UCSD-AML1 (cell line): ENCODE results near the gene GPR84.

Experiments
- DNase-seq: peaks from one replicate; lab custom pipeline; 2025; ENCODE audit not compliant: unreplicated experiment; lab: John Stamatoyannopoulos, UW

GPR84 gene

DNA sequence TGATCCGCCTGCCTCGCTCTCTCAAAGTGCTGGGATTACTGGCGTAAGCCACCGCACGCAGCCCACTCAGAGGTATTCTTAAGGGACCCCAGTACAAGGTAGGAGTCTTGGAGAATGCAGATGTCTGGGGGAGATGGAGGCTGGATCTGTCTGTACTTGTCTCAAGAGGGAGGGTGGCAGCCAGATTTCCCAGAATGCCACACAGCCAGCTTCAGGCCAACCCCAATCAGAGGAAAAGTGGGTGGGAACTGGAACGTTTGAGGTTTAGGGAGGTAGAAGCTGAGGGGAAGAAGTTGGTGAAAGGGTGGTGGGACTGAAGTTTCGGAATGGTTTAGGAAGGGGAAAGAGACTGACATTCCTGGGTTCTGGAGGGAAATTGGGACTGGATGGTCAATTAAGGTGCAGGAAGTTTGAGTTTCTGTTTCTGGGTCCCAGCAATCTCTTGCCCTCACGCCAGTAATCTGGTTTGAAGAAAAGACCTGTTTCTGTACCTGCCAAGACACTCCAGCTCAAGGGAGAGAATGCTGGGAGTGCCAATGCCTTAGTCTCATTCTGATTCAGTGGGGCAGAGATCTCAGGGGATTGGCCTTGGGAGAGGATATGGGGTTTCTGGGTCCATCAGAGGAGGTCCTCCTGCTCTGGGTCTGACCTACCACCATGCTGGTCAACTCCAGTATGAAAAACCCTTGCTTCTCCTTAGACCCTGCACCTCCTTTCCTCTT is 28.4 kb upstream of the GPR84 start:
- DNase-seq: no peak

DNA sequence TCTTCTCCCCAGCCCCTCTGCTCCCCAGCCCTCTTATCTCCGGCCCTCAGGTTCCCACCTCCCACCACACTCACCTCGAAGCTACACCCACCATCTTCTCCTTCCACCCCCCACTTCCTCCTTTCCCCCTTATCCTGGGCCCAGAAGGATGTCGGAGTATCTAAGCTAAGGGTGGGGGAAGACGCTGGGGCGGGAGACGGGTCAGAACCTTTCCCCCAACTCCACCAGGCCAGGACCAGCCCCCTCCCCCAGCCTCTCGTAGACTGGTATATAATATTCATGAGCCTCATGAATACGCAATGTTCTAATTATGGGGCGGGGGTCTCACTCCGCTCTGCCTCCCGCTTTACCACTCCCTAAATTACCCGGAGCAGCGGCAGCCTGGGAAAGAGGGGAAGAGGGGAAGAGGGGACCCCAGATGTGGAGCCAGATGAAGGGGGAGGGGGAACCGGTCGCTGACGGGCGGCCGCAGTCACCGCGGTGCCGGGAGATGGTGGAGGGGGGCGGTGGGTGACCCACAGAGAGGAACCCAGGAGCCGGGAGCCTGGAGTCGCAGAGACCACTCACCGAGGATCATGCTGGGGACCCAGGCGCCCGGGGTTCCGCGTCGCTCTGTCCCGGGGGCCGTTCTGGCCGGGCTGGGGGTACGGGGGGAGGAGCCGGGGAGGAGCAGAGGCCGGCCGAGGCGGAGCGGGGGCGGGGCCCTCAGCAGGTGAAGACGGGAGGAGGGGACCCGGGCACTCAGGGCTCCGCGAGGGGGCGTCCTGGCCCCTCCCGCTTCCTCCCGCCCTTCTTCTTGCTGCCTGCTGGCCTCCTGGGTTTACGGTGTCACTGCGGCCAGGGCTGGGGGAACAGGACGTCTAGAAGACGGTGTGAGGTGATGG is 26.6 kb upstream of the GPR84 start:
- peak; percentile 84 for DNase-seq

DNA sequence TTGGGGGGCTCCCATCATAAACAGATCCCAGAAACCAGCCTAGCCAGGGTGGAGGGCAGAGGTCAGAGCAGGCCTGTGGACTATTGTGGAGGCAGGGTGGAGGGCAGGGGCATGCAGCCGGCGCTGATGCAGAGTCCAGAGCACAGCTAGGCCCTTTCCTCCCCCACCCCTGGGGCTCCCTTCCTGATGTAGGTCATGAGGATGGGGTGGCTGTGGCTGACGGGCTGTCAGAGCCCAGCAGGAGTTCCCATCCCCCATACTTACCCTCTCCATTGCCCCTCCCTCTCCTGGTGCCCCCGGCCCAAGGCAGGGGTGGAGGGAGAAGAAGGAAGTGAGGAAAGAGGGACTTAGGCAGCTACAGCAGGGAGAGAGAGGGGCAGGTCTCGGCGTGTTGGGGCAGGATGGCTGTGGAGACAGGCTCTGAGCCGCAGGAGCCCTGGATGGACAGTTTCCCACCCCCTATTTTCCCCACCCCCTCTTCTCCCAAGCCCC is 25.9 kb upstream of the GPR84 start:
- peak; percentile 80 for DNase-seq

DNA sequence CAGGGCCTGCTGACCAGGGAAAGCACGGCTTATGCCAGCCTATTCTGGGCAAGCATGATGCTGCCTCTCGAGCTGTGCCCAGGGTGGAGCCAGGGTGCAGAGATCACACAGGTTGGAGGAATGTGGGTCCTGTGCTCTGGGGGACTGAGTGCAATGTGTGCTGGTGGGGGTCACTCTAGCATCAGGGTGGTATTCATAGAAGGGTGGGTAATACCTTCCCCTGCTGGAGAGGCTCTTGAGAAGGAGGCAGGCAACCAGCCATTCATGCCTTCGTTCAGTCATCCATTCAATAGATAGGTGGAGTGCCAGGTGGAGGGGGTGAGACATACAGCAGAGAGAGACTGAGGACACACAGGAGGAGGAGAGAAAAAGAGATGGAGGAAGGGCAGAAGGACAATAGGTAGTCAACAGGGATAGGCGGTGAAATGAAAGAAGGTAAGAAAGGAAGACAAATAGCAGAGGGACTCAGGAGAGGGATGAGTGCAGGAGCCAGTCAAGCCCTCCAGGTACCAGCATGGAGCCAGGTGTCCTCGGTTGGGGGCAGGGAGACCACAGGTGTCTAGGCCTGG is 25.4 kb upstream of the GPR84 start:
- DNase-seq: no peak

DNA sequence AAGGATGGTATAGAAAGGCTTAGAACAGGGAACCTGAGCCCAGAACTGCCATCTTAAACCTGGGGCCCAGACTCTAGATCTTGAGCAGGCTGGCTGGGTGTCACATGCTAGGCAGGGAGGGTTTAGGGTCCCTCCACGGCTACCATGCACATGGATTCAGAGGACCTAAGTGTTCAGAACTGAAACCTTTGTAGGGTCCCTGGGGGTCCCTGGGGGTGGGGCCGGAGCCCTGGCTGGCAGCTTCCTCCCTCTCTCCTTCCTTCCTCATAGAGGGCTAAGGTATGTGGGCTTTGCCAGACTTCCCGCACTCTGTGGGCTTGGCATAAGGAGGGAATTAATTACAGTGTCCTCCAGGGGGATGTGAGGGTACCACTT is 24.8 kb upstream of the GPR84 start:
- no peak for DNase-seq

DNA sequence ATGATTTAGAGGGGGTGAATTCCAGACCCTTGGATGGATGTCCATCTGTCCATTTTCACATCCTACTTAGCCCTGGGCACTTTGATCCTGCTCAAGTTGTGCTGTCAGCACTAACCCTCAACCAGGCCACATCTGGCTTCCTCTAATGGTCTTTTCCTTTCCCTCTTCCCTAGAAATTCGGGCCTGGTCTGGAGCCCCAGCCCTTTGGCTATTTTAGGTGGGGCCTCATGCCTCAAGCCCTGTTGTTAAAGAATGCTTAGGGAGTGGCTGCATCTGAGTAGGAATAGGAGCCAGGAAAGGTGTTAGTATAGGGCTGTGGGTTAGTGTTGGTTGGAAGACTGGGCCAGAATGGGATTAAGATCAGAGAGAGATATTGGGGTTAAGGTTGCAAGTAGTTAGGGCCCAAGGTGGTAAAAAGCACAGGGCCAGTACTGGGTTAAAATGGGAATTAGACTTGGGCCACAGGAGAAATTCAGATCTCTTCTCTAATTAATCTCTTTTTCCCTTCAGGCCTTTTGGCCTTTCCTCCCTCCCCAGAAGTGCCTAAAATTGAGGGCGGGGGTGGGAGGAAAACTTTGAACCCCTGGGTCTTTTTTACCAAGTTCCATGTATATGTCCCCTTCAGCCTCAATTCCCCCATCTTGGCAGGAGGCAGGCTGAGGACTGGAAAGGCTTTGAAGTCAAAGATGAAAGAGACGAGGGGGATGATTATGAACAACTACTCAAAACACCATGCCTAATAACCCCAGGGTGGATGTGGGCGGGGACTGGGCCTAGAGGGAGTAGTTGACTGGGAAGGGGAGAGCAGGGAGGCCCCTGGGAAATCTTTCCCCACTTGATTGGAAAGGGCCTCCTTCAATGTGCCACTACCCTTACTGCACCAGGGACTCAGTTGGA is 24.2 kb upstream of the GPR84 start:
- no peak for DNase-seq

DNA sequence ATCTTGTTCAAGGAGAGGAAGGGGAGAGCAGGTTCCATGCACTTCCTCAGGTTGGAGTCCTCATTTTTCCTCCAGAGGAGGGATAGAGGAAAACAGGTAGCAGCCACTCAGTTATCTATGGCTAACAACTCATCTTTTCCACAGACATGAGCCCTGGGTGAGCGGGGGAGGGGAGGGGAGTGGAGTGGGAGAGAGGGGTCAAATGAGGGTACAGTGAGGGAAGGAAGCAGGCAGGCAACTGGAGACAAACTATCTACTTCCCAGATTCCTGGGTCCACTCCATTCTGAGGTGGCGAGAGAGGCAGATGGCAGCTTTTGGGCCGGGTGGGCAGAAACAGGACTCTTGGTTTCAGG is 22.8 kb upstream of the GPR84 start:
- DNase-seq: no peak

DNA sequence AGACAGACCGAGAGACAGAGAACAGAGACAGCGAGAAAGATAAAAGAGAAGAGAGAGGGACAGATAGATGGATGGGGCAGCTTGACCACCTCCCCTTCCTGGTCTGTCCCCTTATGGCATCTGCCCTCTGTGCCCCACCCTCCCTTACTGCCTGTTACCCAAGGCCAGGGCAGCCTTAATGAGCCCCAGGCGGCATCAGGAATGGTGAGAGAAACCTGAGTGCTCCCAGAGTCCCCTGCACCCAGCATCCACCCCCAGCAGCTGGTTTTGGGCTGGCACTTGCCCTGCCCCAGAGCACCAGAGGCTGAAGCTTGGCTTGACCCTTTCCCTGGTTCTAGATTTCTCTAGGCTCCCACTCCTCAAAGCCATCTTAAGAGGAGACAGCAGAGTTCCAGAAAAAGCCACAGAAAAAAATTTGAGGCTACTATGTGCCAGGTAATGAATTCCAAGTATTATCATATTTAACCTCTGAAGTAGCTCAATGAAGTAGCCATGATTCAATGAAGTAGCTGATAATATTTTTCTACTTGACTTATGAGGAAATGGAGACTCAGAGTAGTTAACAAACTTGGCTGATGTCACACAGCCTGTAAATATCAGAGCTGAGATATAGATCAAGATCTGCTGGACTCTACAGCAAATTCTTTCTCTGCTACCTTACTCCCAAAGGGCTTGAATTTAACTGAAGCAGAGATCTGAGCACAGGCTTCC is 22.3 kb upstream of the GPR84 start:
- DNase-seq: no peak

DNA sequence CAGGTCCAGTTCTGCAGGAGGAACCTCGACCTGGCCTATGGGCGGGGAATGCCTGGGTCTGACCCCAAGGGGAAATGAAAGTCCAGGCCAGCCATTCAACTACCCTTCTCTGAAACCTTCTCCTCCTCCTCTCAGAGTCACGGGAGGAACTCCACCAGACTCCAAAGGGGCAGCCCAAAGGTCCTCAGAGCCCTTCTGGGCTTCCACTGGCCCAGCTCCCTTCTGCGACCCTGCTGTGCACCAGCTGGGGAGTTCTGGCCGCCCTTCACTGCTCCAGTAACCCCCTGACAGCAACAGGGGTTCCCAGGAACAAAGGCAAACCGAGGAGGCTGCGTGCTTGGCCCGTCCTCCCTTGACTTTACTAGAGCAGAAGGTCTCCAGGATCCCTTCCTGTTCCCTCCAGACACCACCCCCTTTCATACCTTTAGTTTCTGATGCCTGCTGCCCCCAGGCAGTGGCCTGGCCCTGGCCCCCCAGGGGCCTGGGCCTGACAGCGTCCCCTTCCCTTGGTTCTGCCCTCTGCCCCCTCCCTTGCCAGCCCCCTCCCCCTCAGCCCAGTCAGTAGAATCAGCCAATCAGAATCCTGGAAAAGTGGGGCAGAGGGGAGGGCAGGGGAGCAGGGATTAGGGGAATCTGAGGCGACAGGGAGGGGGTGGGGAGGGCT is 21.1 kb upstream of the GPR84 start:
- DNase-seq: no peak

DNA sequence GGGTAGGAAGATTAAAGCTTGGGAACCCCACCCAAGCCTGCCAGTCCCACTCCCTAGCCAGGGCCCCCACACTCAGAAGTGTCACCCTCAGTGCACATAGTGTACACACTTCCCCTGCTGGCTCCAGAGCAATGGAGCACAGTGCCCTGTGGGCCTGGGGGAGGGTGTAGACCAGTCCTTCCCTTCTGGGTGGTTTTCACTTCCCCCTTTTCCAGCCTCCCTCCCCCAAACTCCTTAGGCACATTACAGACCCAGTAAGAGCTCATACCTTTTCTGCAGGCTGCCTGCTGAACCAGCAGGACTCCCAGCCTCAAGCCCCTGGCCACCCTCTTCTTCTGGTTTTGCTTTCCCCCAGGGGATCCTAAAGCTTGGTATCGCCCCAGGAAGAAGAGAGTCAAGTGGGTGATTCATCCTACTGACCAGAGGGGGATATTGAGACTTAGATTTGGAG is 20.3 kb upstream of the GPR84 start, which contains the start of gene ZNF385A:
ZNF385A (minus strand) TSS at position 143 of the 451 bp plus-strand sequence. CDS start 219 bp downstream, outside the sequence.
- peak; percentile 76 for DNase-seq

DNA sequence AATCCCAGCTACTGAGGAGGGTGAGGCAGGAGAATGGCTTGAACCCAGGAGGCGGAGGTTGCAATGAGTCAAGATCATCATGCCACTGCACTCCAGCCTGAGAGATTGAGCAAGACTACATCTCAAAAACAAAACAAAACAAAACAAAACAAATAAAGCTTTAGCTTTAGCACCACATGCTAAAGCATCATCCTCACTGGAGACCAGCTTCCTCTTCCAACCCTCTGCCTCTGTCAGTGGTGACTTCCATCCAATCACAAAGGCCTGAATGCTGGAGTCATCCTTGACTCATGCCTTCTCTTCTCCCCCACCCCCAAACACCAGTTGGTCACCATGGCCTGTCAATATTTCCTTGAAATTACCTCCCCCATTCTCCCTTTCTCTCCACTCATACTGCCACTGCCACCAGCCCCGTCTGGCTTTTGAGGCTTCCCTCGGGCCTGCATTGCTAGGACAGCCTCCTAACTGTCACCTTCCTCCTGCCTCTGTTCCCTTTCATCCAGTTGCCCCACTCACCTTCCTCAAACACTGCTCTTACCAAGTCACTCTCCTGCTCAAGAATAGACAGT is 18.8 kb upstream of the GPR84 start:
- no peak for DNase-seq

DNA sequence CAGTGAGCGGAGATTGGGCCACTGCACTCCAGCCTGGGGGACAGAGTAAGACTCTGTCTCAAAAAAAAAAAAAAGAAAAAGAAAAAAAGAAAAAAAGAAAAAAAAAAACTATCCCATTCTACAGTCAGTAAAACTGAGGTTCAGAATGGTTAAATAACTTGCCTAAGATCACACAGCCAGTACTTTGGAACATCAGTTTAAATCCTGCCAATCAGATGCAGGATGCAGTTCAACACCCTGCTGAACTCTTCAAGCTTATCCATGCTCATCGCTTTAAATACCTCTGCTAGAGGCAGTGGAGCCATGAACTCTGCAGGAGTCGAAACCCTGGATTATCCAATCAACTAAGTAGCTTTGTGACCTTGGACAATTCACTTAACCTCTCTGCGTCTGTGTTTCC is 16.9 kb upstream of the GPR84 start:
- DNase-seq: no peak

DNA sequence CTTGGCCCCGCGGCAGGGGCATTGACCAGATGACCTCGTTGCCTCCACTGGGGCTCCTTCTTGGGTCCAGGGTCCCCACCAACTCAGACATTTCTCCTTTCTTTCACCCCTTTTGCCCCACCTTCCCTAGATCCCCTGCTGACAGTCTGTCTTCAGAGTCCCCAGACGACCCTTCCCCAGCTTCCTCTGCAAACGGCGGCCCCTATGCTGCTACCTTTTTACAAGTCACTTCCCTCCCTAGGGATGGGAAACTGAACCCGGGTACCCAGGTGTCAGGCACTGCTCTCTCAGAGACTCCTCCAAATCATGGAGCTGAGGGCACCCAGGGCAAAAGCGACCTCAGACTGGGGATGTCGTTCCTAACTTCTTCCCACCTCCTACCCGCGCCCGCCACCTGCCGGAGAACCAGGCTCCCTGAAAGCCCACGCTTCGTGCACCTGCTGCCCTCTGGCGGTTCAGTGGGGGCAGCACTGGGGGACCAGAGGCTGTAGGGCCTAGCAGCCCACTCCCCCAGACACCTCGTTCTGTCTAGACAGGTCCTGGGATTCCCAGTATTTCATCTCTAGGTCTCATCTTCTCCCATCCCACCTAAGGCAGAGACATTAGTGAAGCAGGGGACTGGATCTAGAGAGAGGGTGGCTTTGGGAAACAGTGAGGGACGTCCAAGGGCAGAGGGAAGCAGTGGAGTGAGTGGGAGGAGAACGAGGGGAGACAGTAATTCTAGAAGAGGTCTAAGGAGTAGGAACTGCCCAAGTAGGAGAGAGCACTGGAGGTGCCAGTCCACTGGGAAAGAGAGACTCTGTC is 15.3 kb upstream of the GPR84 start:
- no peak for DNase-seq

DNA sequence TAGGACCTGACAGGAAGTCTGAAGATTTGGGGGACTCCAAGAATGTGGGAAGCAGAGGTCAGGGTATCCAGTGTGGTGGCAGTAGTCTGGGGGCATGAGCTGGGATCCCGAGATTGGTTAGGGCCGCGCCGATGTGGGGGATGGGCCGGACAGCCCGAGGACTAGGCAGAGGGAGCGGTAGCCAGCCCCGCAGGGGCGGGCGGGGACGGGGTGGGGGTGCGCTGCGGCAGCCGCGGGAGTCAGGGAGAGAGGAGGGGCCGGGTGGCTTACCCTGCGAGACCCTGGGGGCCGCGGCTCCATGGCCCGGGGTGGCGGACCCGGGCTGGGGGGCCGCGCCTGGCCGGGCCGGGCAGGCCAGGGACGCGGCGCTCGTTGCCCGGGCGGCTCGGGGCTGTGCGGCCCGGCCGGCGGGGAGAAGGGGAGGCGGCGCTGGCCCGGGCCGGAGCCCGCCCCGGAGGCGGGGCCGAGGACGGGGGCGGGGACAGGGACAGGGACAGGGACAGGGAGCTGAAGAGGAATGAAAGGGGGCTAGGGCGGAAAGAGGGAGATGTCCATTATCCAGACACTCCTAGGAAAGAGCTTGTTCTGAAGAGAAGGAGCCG is 14.6 kb upstream of the GPR84 start:
- no peak for DNase-seq

DNA sequence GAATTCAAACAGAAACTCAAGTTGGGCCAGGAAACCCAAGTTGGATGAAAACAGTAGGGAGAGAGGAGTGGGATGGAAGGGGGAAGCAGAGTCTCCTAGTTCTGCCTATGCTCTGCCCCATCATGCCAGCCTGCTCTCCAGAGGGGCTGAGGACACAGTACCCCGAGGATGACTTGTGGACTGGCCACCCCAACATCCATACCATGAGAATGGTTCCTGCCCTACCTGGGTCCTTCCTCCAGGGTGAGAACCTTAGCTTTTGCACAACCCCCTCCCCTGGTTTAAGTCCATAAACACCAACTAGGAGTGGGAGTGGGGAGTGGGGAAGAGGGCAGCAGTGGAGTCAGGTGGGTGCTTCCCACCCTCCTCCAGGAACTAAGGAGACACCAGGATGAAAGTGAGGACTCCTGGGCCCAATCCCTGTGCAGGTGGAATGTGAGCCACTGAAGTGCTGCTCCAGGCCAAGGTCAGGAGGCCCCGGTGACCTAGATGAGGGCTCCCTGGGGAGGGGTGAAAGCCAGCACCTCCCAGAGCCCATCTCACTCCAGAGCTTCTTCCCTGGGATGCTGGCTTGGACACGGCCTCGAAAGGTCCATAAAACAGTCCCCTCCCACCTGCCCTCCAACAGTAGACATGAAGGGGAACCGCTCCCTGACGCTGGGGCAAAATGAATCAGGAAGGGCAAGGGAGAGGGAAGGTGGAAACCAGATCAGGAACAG is 13.7 kb upstream of the GPR84 start:
- no peak for DNase-seq

DNA sequence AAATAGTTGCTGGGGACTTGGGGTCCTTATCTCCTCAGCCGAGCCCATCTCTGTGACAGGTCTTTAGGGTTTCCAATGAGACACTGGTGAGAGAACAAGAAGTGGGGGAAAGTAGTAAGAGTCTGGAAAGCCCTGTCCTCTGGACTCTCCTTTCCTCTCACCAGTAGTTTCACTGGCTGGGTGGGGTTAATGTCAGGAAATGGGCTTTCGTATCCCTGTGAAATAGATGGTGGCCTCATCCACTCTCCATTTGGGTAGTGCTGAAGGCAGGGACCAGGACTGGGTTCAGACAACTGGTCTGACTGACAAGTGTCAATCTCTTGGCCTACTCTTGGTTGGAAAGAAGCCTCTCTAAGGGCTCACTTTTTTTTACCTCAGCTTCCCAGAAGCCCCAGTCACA is 12.7 kb upstream of the GPR84 start:
- no peak for DNase-seq

DNA sequence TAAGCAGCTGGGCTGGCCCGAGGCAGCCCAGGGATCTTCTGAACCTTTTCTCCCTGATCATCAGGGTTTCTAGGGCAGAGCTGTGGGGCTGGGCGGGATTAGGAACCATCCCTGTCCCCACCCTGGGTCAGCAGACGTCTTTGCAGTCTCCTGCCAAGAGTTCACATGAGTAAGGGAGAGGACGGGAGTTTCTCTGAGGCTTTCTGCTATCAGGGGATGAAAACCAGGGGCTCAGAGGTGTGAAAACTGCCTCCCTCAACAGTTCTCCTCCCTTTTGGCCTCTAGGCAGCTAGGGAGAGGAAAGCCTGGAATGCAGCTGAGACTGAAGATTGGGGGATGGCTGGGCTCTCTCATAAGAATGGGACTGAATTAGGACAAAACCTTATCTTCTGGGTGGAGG is 12.3 kb upstream of the GPR84 start:
- no peak for DNase-seq

DNA sequence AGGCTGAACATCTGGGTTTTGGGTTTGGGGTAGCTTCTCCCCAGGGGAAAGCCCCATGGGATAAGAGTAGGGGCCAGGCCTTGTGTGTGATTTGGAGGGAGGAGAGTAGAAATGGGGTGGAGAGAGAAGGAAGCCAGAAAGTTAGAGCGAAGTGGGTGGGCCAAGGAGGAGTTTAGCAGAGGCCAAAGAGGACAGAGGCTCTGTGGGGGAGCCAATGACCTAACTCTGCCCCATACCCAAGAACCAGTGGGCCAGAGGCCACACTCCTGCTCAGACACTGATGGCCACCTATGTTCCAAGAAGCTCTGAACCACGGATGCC is 10.9 kb upstream of the GPR84 start:
- DNase-seq: no peak
